H1 (cell line): ENCODE results near the gene PLD3. TPM values are rescaled to one million over a fixed set of nuclear protein-coding genes. Genes with fewer than 3 reads are reported as not detected.

Experiments
- CTCF ChIA-PET: fragments of 300-600 bp; sonication (Branson Sonifier 250); formaldehyde crosslinking; loops from one replicate; lab custom pipeline; 2021; ENCODE audit not compliant: partially characterized antibody; lab: Charles Lee
- POLR2A ChIA-PET: fragments of 300-600 bp; sonication (Branson Sonifier 250); formaldehyde crosslinking; loops from one replicate; lab custom pipeline; 2021; ENCODE audit warnings: inconsistent platforms; ENCODE audit not compliant: partially characterized antibody; lab: Charles Lee
- DNase-seq, 2 experiments: peaks; one replicate each; pipeline versions ENCODE4 v3.0.0 to v3.0.0-alpha.2; 2010 to 2022; ENCODE audit warnings: low spot score in 2 of 2, low read depth in 1 of 2, mixed read lengths in 1 of 2
- FAIRE-seq: peaks from 2 replicates; lab custom pipeline; 2011; peaks lifted over from hg19 to GRCh38; lab: Jason Lieb, UNC
- H2AFZ ChIP-seq: 2 replicates; pipeline ENCODE4 v1.8.1; 2012; ENCODE audit warnings: low read length, inconsistent platforms
- H2AK5ac ChIP-seq: 2 replicates; pipeline ENCODE4 v1.6.1; 2013; ENCODE audit warnings: low read depth, low read length
- H2BK120ac ChIP-seq: replicated peaks from 2 replicates; pipeline ENCODE3; 2013; ENCODE audit warnings: low read depth, low read length, inconsistent platforms
- H2BK12ac ChIP-seq: 2 replicates; pipeline ENCODE4 v1.6.1; 2013; ENCODE audit warnings: low read depth, low read length
- H2BK15ac ChIP-seq: 2 replicates; pipeline ENCODE4 v1.6.1; 2013; ENCODE audit warnings: low read length
- H2BK20ac ChIP-seq: 2 replicates; pipeline ENCODE4 v1.6.1; 2013; ENCODE audit warnings: low read length
- H2BK5ac ChIP-seq: 2 replicates; pipeline ENCODE4 v1.6.1; 2013; ENCODE audit warnings: low read depth, low read length
- H3K14ac ChIP-seq: 2 replicates; pipeline ENCODE4 v1.6.1; 2013; ENCODE audit warnings: inconsistent platforms; ENCODE audit not compliant: insufficient read length
- H3K18ac ChIP-seq: 2 replicates; pipeline ENCODE4 v1.6.1; 2013; ENCODE audit warnings: low read length; ENCODE audit errors: extremely low read depth
- H3K23ac ChIP-seq: 2 replicates; pipeline ENCODE4 v1.6.1; 2013; ENCODE audit warnings: inconsistent platforms; ENCODE audit not compliant: insufficient read length
- H3K23me2 ChIP-seq: 2 replicates; pipeline ENCODE4 v1.6.1; 2013; ENCODE audit warnings: low read depth, low read length
- H3K27ac ChIP-seq: 2 replicates; pipeline ENCODE4 v1.6.1; 2011; ENCODE audit warnings: low read depth, low read length, inconsistent platforms
- H3K27me3 ChIP-seq, 4 experiments: replicated peaks in 1 of 4; 1 replicate in 1 of 4; 2 replicates in 3 of 4; pipeline versions ENCODE4 v1.6.1 to v1.8.1; 2011 to 2013; ENCODE audit warnings: low read length in 3 of 4, mild to moderate bottlenecking in 3 of 4, inconsistent platforms in 2 of 4, mixed read lengths in 2 of 4, moderate library complexity in 1 of 4; ENCODE audit not compliant: control insufficient read depth in 3 of 4, insufficient read depth in 3 of 4; ENCODE audit errors: extremely low read depth in 1 of 4
- H3K36me3 ChIP-seq, 4 experiments: 2 replicates each; pipeline versions ENCODE4 v1.6.1 to v1.8.1; 2011 to 2013; ENCODE audit warnings: mild to moderate bottlenecking in 4 of 4, low read length in 3 of 4, moderate library complexity in 2 of 4, control low read depth in 1 of 4, inconsistent platforms in 1 of 4; ENCODE audit not compliant: insufficient read depth in 4 of 4, control insufficient read depth in 2 of 4
- H3K4ac ChIP-seq: replicated peaks from 2 replicates; pipeline ENCODE3; 2013; ENCODE audit warnings: low read length, low read depth, mixed read lengths, inconsistent platforms; ENCODE audit not compliant: insufficient read length
- H3K4me1 ChIP-seq, 4 experiments: replicated peaks in 1 of 4; 1 replicate in 1 of 4; 2 replicates in 3 of 4; pipeline versions ENCODE4 v1.6.1 to v1.8.1; 2011 to 2013; ENCODE audit warnings: low read length in 3 of 4, inconsistent platforms in 2 of 4, mixed read lengths in 1 of 4; ENCODE audit not compliant: insufficient read depth in 4 of 4, control insufficient read depth in 3 of 4
- H3K4me2 ChIP-seq, 2 experiments: 2 replicates each; pipeline versions ENCODE4 v1.6.1 to v1.8.1; 2011 to 2013; ENCODE audit warnings: low read depth in 2 of 2, low read length in 2 of 2, control low read depth in 1 of 2, inconsistent platforms in 1 of 2, mild to moderate bottlenecking in 1 of 2; ENCODE audit not compliant: insufficient read depth in 1 of 2
- H3K4me3 ChIP-seq, 4 experiments: fragments of 200-600, 300-600 bp in 1 of 4; sonication (generic), shearing (Covaris generic), sonication (Bioruptor Twin) in 1 of 4; 2 replicates each; pipeline versions ENCODE4 v1.5.1 to v1.8.1; 2011 to 2016; ENCODE audit warnings: low read length in 4 of 4, low read depth in 3 of 4, control low read depth in 2 of 4, inconsistent platforms in 2 of 4, mild to moderate bottlenecking in 2 of 4, mixed read lengths in 1 of 4, moderate library complexity in 1 of 4; ENCODE audit not compliant: insufficient read depth in 2 of 4; ENCODE audit errors: extremely low read depth in 1 of 4
- H3K56ac ChIP-seq: replicated peaks from 2 replicates; pipeline ENCODE3; 2013; ENCODE audit warnings: low read depth, mild to moderate bottlenecking, mixed read lengths, low read length, inconsistent platforms; ENCODE audit not compliant: insufficient read length
- H3K79me1 ChIP-seq: 2 replicates; pipeline ENCODE4 v1.6.1; 2013; ENCODE audit warnings: low read depth, low read length, control low read depth
- H3K79me2 ChIP-seq, 2 experiments: 2 replicates each; pipeline versions ENCODE4 v1.6.1 to v1.8.1; 2012 to 2013; ENCODE audit warnings: low read length in 2 of 2, mild to moderate bottlenecking in 2 of 2, inconsistent platforms in 1 of 2; ENCODE audit not compliant: insufficient read depth in 2 of 2, control insufficient read depth in 1 of 2
- H3K9ac ChIP-seq, 4 experiments: replicated peaks in 1 of 4; 1 replicate in 1 of 4; 2 replicates in 3 of 4; pipeline versions ENCODE4 v1.6.1 to v1.8.1; 2011 to 2013; ENCODE audit warnings: low read depth in 3 of 4, low read length in 3 of 4, control low read depth in 2 of 4, mild to moderate bottlenecking in 2 of 4, moderate library complexity in 2 of 4, inconsistent platforms in 1 of 4; ENCODE audit errors: extremely low read depth in 1 of 4
- H3K9me3 ChIP-seq, 2 experiments: 2 replicates each; pipeline versions ENCODE4 v1.6.1 to v1.8.1; 2012 to 2013; ENCODE audit warnings: mild to moderate bottlenecking in 2 of 2, moderate library complexity in 2 of 2, control low read depth in 1 of 2, inconsistent platforms in 1 of 2, low read depth in 1 of 2, low read length in 1 of 2, mixed read lengths in 1 of 2; ENCODE audit not compliant: insufficient read depth in 2 of 2
- H4K20me1 ChIP-seq, 2 experiments: replicated peaks in 1 of 2; 2 replicates each; pipeline versions ENCODE3 to v1.8.1; 2011 to 2013; ENCODE audit warnings: inconsistent platforms in 2 of 2, low read length in 2 of 2, mild to moderate bottlenecking in 1 of 2; ENCODE audit not compliant: insufficient read depth in 2 of 2, control insufficient read depth in 1 of 2
- H4K5ac ChIP-seq: 2 replicates; pipeline ENCODE4 v1.6.1; 2013; ENCODE audit warnings: low read length, low read depth, mixed read lengths, inconsistent platforms; ENCODE audit not compliant: insufficient read length
- H4K8ac ChIP-seq: 2 replicates; pipeline ENCODE4 v1.8.0; 2013; ENCODE audit warnings: mild to moderate bottlenecking, moderate library complexity, low read length, inconsistent platforms; ENCODE audit not compliant: insufficient read depth; ENCODE audit errors: extremely low read depth
- H4K91ac ChIP-seq: replicated peaks from 2 replicates; pipeline ENCODE3; 2013; ENCODE audit warnings: low read length, mixed read lengths, inconsistent platforms; ENCODE audit not compliant: insufficient read length
- RNF2 ChIP-seq: fragments of 200-900, 300-1000 bp; sonication (generic); IDR thresholded peaks from 2 replicates; pipeline ENCODE4 v1.7.1; 2016; ENCODE audit warnings: borderline replicate concordance, low read depth, mild to moderate bottlenecking, antibody characterized with exemption, low read length; ENCODE audit not compliant: poor library complexity, severe bottlenecking; ENCODE audit errors: missing control alignments
- ZNF274 ChIP-seq: IDR thresholded peaks from 2 replicates; pipeline ENCODE4 v1.7.0; 2012; ENCODE audit warnings: low read length, borderline replicate concordance; ENCODE audit errors: extremely low read depth
- WGBS, 2 experiments: shearing (Covaris generic) in 1 of 2; methylation state at CpG; one replicate each; pipeline versions ENCODE4 v1.1.6 to v1.1.7; 2013 to 2015; ENCODE audit warnings: low lambda C conversion rate in 2 of 2, mixed read lengths in 2 of 2, inconsistent platforms in 1 of 2, low coverage in 1 of 2, missing lambda C conversion rate in 1 of 2; ENCODE audit not compliant: insufficient replicate concordance in 2 of 2, insufficient coverage in 1 of 2, insufficient read length in 1 of 2; ENCODE audit errors: extremely low coverage in 1 of 2, missing lambda C conversion rate in 1 of 2; 5-methylcytosine and 5-hydroxymethylcytosine counted together
- polyA plus RNA-seq, 7 experiments: library from polyadenylated mRNA; depleted of rRNA in 3 of 7; stranded (reverse) in 5 of 7; unstranded in 2 of 7; fragments of >200 nt in 5 of 7; fragments of 200-250 nt in 2 of 7; gene quantifications; 1 replicate in 5 of 7; 2 replicates in 1 of 7; 4 replicates in 1 of 7; pipeline versions ENCODE4 v1.2.1 to v1.2.3, GENCODE V29; 2011 to 2013; ENCODE audit warnings: missing spikeins in 2 of 7, mixed read lengths in 2 of 7
- total RNA-seq: library from RNA; stranded (reverse); fragmentation: NEBNext Ultra II Directional; extraction: Animal tissue kit (Norgen Biotek cat#: 25700); gene quantifications from 2 replicates; pipeline ENCODE4 v1.2.1, GENCODE V29; 2021

The PLD3 gene
- total and polyA plus RNA-seq, 2 of the 8 experiments (the other 6 are each of a cell fraction or from before 2014, with no cell fraction given) = 180 to 543 TPM

- no peak overlapping the region for H4K5ac ChIP-seq
- H3K79me2 ChIP-seq = no peaks in the 10 kb centered on the region
- H3K23ac ChIP-seq = no peak overlapping the region
- TF ChIP-seq ZNF274 = no peak
- no peak for TF ChIP-seq RNF2
- TF ChIP-seq, all 59 proteins: peak for 0
- H4K91ac ChIP-seq = no peak overlapping the region
- H3K56ac ChIP-seq = no peak overlapping the region
- ChIA-PET CTCF (interaction anchor here (0.7 to 2.5 kb wide), 3 partner anchors 23 to 67 kb away, joined by 3 to 12 read pairs (median 3); no protein-coding TSS in a partner anchor), POLR2A (interaction anchor here (5.4 kb wide), 1 partner anchor 10 kb away, joined by 24 read pairs; no protein-coding TSS in a partner anchor)
- no peak overlapping the region for H3K4ac ChIP-seq
- no peak overlapping the region for H2BK12ac ChIP-seq
- no peak overlapping the region for H3K18ac ChIP-seq
- no peak overlapping the region for H2BK5ac ChIP-seq
- no peak overlapping the region for H2BK20ac ChIP-seq
- no peak overlapping the region for H4K8ac ChIP-seq
- no peak overlapping the region for H3K9ac ChIP-seq
- no peak overlapping the region for H3K27ac ChIP-seq
- no peak overlapping the region for H2AK5ac ChIP-seq
- H3K9me3 ChIP-seq = no peaks in the 10 kb centered on the region
- no peak overlapping the region for H2AFZ ChIP-seq
- WGBS, 2 experiments = 89% methylated on average over 17 of the region's 22 CpGs; no CpG with 5 or more reads in 1 of the 2 experiments
- no peak overlapping the region for H3K4me3 ChIP-seq
- DNase-seq (no peak), FAIRE-seq (no peak)
- H3K14ac ChIP-seq = no peak overlapping the region
- H2BK15ac ChIP-seq = no peak overlapping the region; the same call in 1 of the 2 replicates
- H2BK120ac ChIP-seq = no peak overlapping the region
- peaks cover 0 to 1% of the 10 kb centered on the region in 2 experiments for H4K20me1 ChIP-seq
- peaks cover 0 to 5% (median 4%) of the 10 kb centered on the region in 4 experiments; a peak in 5 of 7 replicates for H3K4me1 ChIP-seq
- no peaks in the 10 kb centered on the region for H3K79me1 ChIP-seq
- peaks cover 0 to 8% (median 5%) of the 10 kb centered on the region in 4 experiments; a peak in 6 of 7 replicates for H3K27me3 ChIP-seq
- peaks cover 3% of the 10 kb centered on the region; the same call in 1 of the 2 replicates for H3K23me2 ChIP-seq
- no peaks in the 10 kb centered on the region for H3K36me3 ChIP-seq
- H3K4me2 ChIP-seq = no peak overlapping the region
Measured at GRCh38 chr19:40397568-40397906, 49.0 kb downstream of the PLD3 start.
